HG02943 (cell line): Measurements from ENCODE around the gene CLIP2.
"Not testable (repeated sequence)": the region's sequence is repeated elsewhere in the genome, so short reads cannot be mapped to it uniquely, and the experiment has no call there.

Experiments used
- ATAC-seq: cut with Tn5 transposase; IDR thresholded peaks from one replicate; pipeline ENCODE4 v1.9.1; 2021; ENCODE audit warnings: mild to moderate bottlenecking, low read depth, moderate library complexity; ENCODE audit not compliant: unreplicated experiment

Gene CLIP2

GRCh38 chr7:74364061-74364460, 74.9 kb downstream of the CLIP2 start:
- no peak for ATAC-seq

GRCh38 chr7:74365322-74366022, 76.3 kb downstream of the CLIP2 start:
- no peak for ATAC-seq

- no peak for ATAC-seq
Observed at GRCh38 chr7:74371381-74372341, 82.5 kb downstream of the CLIP2 start.

- no peak for ATAC-seq
Observed at GRCh38 chr7:74372511-74373111, 83.4 kb downstream of the CLIP2 start.

- ATAC-seq, result no peak
Observed at GRCh38 chr7:74373536-74373935, 84.3 kb downstream of the CLIP2 start.

- ATAC-seq, result no peak
Observed at GRCh38 chr7:74375726-74376220, 86.6 kb downstream of the CLIP2 start.

GRCh38 chr7:74376256-74377036, 87.2 kb downstream of the CLIP2 start:
- ATAC-seq, result no peak

GRCh38 chr7:74379938-74380337, 90.7 kb downstream of the CLIP2 start:
- ATAC-seq, result no peak

GRCh38 chr7:74380720-74381119, 91.5 kb downstream of the CLIP2 start:
- no peak for ATAC-seq

GRCh38 chr7:74384086-74384485, 94.9 kb downstream of the CLIP2 start:
- not testable (repeated sequence) for ATAC-seq

- ATAC-seq, result not testable (repeated sequence)
Observed at GRCh38 chr7:74384854-74385253, 95.6 kb downstream of the CLIP2 start.

GRCh38 chr7:74387606-74388005, 98.4 kb downstream of the CLIP2 start:
- no peak for ATAC-seq

GRCh38 chr7:74388880-74389415, 99.7 kb downstream of the CLIP2 start:
- ATAC-seq, result no peak

GRCh38 chr7:74393722-74394121, 104.5 kb downstream of the CLIP2 start:
- not testable (repeated sequence) for ATAC-seq

- ATAC-seq, result not testable (repeated sequence)
Observed at GRCh38 chr7:74394601-74395000, 105.4 kb downstream of the CLIP2 start.

GRCh38 chr7:74395745-74396311, 106.6 kb downstream of the CLIP2 start:
- no peak for ATAC-seq

GRCh38 chr7:74396993-74397392, 107.8 kb downstream of the CLIP2 start:
- ATAC-seq, result no peak

GRCh38 chr7:74398426-74398825, 109.2 kb downstream of the CLIP2 start:
- no peak for ATAC-seq

GRCh38 chr7:74399006-74399405, 109.8 kb downstream of the CLIP2 start:
- no peak for ATAC-seq
